NCI-H2196 (cell line): ENCODE measurements around the gene STARD7.
A peak's percentile ranks its signal among the peaks of the same experiment; 100 is the strongest.
"Not testable (repeated sequence)": the region's sequence is repeated elsewhere in the genome, so short reads cannot be mapped to it uniquely, and the experiment has no call there.

Experiments
- DNase-seq: peaks from one replicate; lab custom pipeline; 2025; ENCODE audit not compliant: unreplicated experiment; lab: John Stamatoyannopoulos, UW

Gene STARD7

GRCh38 chr2:96150007-96150640 is 58.5 kb downstream of the STARD7 start:
- no peak for DNase-seq

GRCh38 chr2:96148410-96149217 is 60.0 kb downstream of the STARD7 start:
- peak; percentile 96 for DNase-seq

GRCh38 chr2:96147593-96148201 is 60.9 kb downstream of the STARD7 start:
- peak; percentile 36 for DNase-seq

GRCh38 chr2:96146881-96147592 is 61.6 kb downstream of the STARD7 start:
- DNase-seq = peak; percentile 80

GRCh38 chr2:96146153-96146880 is 62.3 kb downstream of the STARD7 start:
- DNase-seq = no peak

GRCh38 chr2:96145848-96146152 is 62.8 kb downstream of the STARD7 start:
- no peak for DNase-seq

GRCh38 chr2:96145036-96145847 is 63.4 kb downstream of the STARD7 start, which contains the start of gene DUSP2:
Gene DUSP2, minus strand, starts transcription at chr2:96145440. Its CDS starts 86 bp downstream, at chr2:96145354.
- peak; percentile 91 for DNase-seq

GRCh38 chr2:96144481-96145035 is 64.1 kb downstream of the STARD7 start:
- no peak for DNase-seq

- DNase-seq = peak; percentile 18
Observed at GRCh38 chr2:96143848-96144480, 64.7 kb downstream of the STARD7 start.

- no peak for DNase-seq
Observed at GRCh38 chr2:96143231-96143847, 65.3 kb downstream of the STARD7 start.

GRCh38 chr2:96142217-96143113 is 66.2 kb downstream of the STARD7 start:
- DNase-seq = no peak

- not testable (repeated sequence) for DNase-seq
Observed at GRCh38 chr2:96141624-96141967, 67.0 kb downstream of the STARD7 start.

GRCh38 chr2:96140941-96141623 is 67.5 kb downstream of the STARD7 start:
- DNase-seq = no peak

- DNase-seq = no peak
Observed at GRCh38 chr2:96139181-96139758, 69.4 kb downstream of the STARD7 start.

GRCh38 chr2:96138179-96139145 is 70.2 kb downstream of the STARD7 start, which contains the start of gene ASTL:
Gene ASTL, minus strand, starts transcription at chr2:96138502. Its CDS starts 66 bp downstream, at chr2:96138436.
- DNase-seq = peak; percentile 36
